ENCODE data around the gene GDPD4. TPM values are rescaled to one million over a fixed set of nuclear protein-coding genes. Genes with fewer than 3 reads are reported as not detected.

The GDPD4 gene
- total RNA-seq, 4 donors from 2014 or later: not detected

- Histone ChIP-seq H3K36me3 (peaks cover 0 to 52% (median 15%) of the 10 kb centered on the region in 4 donors), H3K27me3 (no peaks in the 10 kb centered on the region), H3K9me3 (no peaks in the 10 kb centered on the region), H3K4me3 (no peak overlapping the region), H3K4me1 (no peaks in the 10 kb centered on the region), H3K27ac (no peak overlapping the region)
- WGBS, 2 donors (ENCODE audit: low coverage in 1 of 2): 78 to 100% methylated on average over 1 to 3 of the region's 3 CpGs
- in situ Hi-C loops (cut with MboI; ENCODE audit: low pct_ligation_motif_present in 1 of 4, low pct_unique_long_range_greater_than_20kb in 1 of 4, low sequenced_read_pairs in 3 of 4) (no loop called here), intact Hi-C loops (cut with DNase I; ENCODE audit: low total_unique reads) (no loop called here)
- DNase-seq: no peak
- TF ChIP-seq EP300 (IDR thresholded peaks at IDR 0.05; ENCODE audit: low read depth): no peak
- no peak for TF ChIP-seq CTCF (IDR thresholded peaks at IDR 0.05)
- no peak for TF ChIP-seq POLR2A (IDR thresholded peaks at IDR 0.05)
- no peak for TF ChIP-seq POLR2AphosphoS5 (IDR thresholded peaks at IDR 0.05)
Observed at GRCh38 chr11:77340501-77340900, 39.0 kb upstream of the GDPD4 start.

GRCh38 chr11:77332259-77332658 lies 30.8 kb upstream of the GDPD4 start:
- H3K4me1 ChIP-seq: no peaks in the 10 kb centered on the region
- TF ChIP-seq CTCF (IDR thresholded peaks at IDR 0.05) (no peak), POLR2A (IDR thresholded peaks at IDR 0.05) (no peak), POLR2AphosphoS5 (IDR thresholded peaks at IDR 0.05) (no peak), EP300 (IDR thresholded peaks at IDR 0.05; ENCODE audit: low read depth) (no peak)
- H3K36me3 ChIP-seq: peaks cover 0 to 21% (median 9%) of the 10 kb centered on the region in 4 donors
- no peaks in the 10 kb centered on the region for H3K27me3 ChIP-seq
- intact Hi-C loops (cut with DNase I; ENCODE audit: low total_unique reads) (no loop called here), in situ Hi-C loops (cut with MboI; ENCODE audit: low pct_ligation_motif_present in 1 of 4, low pct_unique_long_range_greater_than_20kb in 1 of 4, low sequenced_read_pairs in 3 of 4) (no loop called here)
- DNase-seq: no peak
- H3K4me3 ChIP-seq: no peak overlapping the region
- H3K27ac ChIP-seq: no peak overlapping the region
- WGBS, 2 donors (ENCODE audit: low coverage in 1 of 2): 86 to 100% methylated on average over 1 of the region's 3 CpGs
- no peaks in the 10 kb centered on the region for H3K9me3 ChIP-seq

GRCh38 chr11:77325159-77325558 lies 23.7 kb upstream of the GDPD4 start:
- TF ChIP-seq POLR2AphosphoS5 (IDR thresholded peaks at IDR 0.05) (no peak), POLR2A (IDR thresholded peaks at IDR 0.05) (no peak), CTCF (IDR thresholded peaks at IDR 0.05) (no peak), EP300 (IDR thresholded peaks at IDR 0.05; ENCODE audit: low read depth) (no peak)
- Histone ChIP-seq H3K27ac (no peak overlapping the region), H3K36me3 (peaks cover 0 to 32% (median 2%) of the 10 kb centered on the region in 4 donors), H3K4me3 (no peak overlapping the region), H3K4me1 (no peaks in the 10 kb centered on the region), H3K9me3 (no peaks in the 10 kb centered on the region), H3K27me3 (no peaks in the 10 kb centered on the region)
- 67 to 70% methylated on average over 1 of the region's 1 CpG for WGBS, 2 donors (ENCODE audit: low coverage in 1 of 2)
- in situ Hi-C loops (cut with MboI; ENCODE audit: low pct_ligation_motif_present in 1 of 4, low pct_unique_long_range_greater_than_20kb in 1 of 4, low sequenced_read_pairs in 3 of 4): no loop called here
- DNase-seq: no peak
- intact Hi-C loops (cut with DNase I; ENCODE audit: low total_unique reads): no loop called here

- TF ChIP-seq EP300 (IDR thresholded peaks at IDR 0.05; ENCODE audit: low read depth): no peak
- TF ChIP-seq CTCF (IDR thresholded peaks at IDR 0.05): no peak
- TF ChIP-seq POLR2AphosphoS5 (IDR thresholded peaks at IDR 0.05): no peak
- no peak for TF ChIP-seq POLR2A (IDR thresholded peaks at IDR 0.05)
- no peak for DNase-seq
- intact Hi-C loops (cut with DNase I; ENCODE audit: low total_unique reads): no loop called here
- Histone ChIP-seq H3K4me3 (no peak overlapping the region), H3K27ac (no peak overlapping the region), H3K9me3 (no peaks in the 10 kb centered on the region), H3K27me3 (no peaks in the 10 kb centered on the region), H3K4me1 (no peaks in the 10 kb centered on the region), H3K36me3 (peaks cover 0 to 32% (median 2%) of the 10 kb centered on the region in 4 donors)
- in situ Hi-C loops (cut with MboI; ENCODE audit: low pct_ligation_motif_present in 1 of 4, low pct_unique_long_range_greater_than_20kb in 1 of 4, low sequenced_read_pairs in 3 of 4): no loop called here
Observed at GRCh38 chr11:77324508-77324907, 23.0 kb upstream of the GDPD4 start.

All from transverse colon (tissue), 4 donors.